ENCODE results near the gene TES. TPM values are rescaled to one million over a fixed set of nuclear protein-coding genes. Genes with fewer than 3 reads are reported as not detected.

The TES gene
- total and polyA plus RNA-seq, 4 experiments from 2014 or later, result 109 to 248 (median 154) TPM

DNA sequence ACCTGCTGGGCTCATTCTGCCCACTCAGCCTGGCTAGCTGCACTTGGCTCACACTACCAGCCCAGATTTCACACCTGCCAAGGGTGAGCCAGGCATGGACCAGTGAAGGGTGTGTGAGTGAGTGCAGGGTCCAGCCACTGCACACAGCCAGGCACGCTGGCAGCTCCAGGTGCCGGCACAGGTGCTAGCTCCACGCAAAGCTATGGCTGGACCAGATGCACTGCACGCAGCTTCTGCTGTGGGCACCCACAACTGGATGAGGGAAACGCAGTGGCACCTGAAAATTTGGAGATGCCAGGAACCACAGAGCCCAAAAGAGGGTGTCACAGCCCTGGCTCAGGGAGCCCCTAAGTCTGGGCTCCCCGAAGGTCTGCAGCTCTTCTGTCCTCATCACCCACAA is 24.9 kb upstream of the TES start:
- H3K27ac Mint-ChIP-seq, result peak overlapping the region in 1 of 7 donors; percentile 7
- Histone ChIP-seq H3K4me3 (ENCODE audit: low read length in 2 of 2) (no peak overlapping the region), H3K4me1 (ENCODE audit: insufficient read depth, low read length) (no peaks in the 10 kb centered on the region), H3K9me3 (ENCODE audit: control insufficient read depth in 1 of 2, low read length in 2 of 2) (no peaks in the 10 kb centered on the region), H3K27me3 (ENCODE audit: insufficient read depth, low read length) (no peaks in the 10 kb centered on the region), H3K27ac (ENCODE audit: low read depth, low read length) (no peak overlapping the region), H3K36me3 (ENCODE audit: insufficient read depth, low read length) (no peaks in the 10 kb centered on the region)
- peaks cover 0 to 11% of the 10 kb centered on the region in 2 donors for H3K36me3 Mint-ChIP-seq
- H3K9me3 Mint-ChIP-seq, result peaks cover 2 to 13% (median 7%) of the 10 kb centered on the region in 8 donors
- intact Hi-C loops (cut with micrococcal nuclease), result no loop called here
- no peak overlapping the region for H3K4me3 Mint-ChIP-seq
- peaks cover 0 to 1% (median 1%) of the 10 kb centered on the region in 4 donors for H3K4me1 Mint-ChIP-seq
- H3K27me3 Mint-ChIP-seq, result peaks cover 0 to 4% of the 10 kb centered on the region in 2 donors
- DNase-seq, result no peak
- CTCF ChIA-PET (ENCODE audit: partially characterized antibody), result interaction anchor here (1.0 to 5.7 kb wide), 7 partner anchors 9 to 51 kb away, joined by 3 to 42 read pairs (median 6); partner anchors contain the start of gene TES
- POLR2A ChIA-PET (ENCODE audit: partially characterized antibody), result no interaction called here

DNA sequence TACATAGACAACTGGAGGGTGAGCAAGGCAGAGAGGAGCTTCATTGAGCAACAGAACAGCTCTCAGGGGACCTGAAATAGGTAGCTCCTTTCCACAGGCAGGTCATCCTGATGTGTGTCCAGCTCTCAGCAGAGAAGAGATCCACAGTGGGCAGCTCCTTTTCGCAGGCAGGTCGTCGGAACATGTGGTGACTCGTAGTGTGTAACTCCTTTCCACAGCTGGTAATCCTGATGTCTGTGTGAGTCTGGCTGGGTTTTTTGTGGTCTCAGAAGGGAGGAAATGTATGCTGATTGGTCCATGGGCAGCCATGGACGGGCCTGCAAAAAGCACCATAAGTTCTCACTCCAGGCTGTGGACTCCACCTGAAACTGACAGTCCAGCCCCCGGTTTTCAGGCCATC is 24.4 kb upstream of the TES start:
- intact Hi-C loops (cut with micrococcal nuclease), result no loop called here
- Histone ChIP-seq H3K36me3 (ENCODE audit: insufficient read depth, low read length) (no peaks in the 10 kb centered on the region), H3K27me3 (ENCODE audit: insufficient read depth, low read length) (no peaks in the 10 kb centered on the region), H3K4me1 (ENCODE audit: insufficient read depth, low read length) (no peaks in the 10 kb centered on the region), H3K27ac (ENCODE audit: low read depth, low read length) (no peak overlapping the region), H3K9me3 (ENCODE audit: control insufficient read depth in 1 of 2, low read length in 2 of 2) (no peaks in the 10 kb centered on the region), H3K4me3 (ENCODE audit: low read length in 2 of 2) (no peak overlapping the region)
- H3K4me3 Mint-ChIP-seq, result no peak overlapping the region
- peaks cover 0 to 4% of the 10 kb centered on the region in 2 donors for H3K27me3 Mint-ChIP-seq
- no peak for DNase-seq
- CTCF ChIA-PET (ENCODE audit: partially characterized antibody), result interaction anchor here (1.0 to 5.7 kb wide), 7 partner anchors 9 to 50 kb away, joined by 3 to 42 read pairs (median 6); partner anchors contain the start of gene TES
- H3K9me3 Mint-ChIP-seq, result peaks cover 2 to 13% (median 7%) of the 10 kb centered on the region in 8 donors
- peaks cover 0 to under 1% (median under 1%) of the 10 kb centered on the region in 4 donors for H3K4me1 Mint-ChIP-seq
- POLR2A ChIA-PET (ENCODE audit: partially characterized antibody), result no interaction called here
- no peak overlapping the region for H3K27ac Mint-ChIP-seq
- H3K36me3 Mint-ChIP-seq, result peaks cover 0 to 11% of the 10 kb centered on the region in 2 donors

DNA sequence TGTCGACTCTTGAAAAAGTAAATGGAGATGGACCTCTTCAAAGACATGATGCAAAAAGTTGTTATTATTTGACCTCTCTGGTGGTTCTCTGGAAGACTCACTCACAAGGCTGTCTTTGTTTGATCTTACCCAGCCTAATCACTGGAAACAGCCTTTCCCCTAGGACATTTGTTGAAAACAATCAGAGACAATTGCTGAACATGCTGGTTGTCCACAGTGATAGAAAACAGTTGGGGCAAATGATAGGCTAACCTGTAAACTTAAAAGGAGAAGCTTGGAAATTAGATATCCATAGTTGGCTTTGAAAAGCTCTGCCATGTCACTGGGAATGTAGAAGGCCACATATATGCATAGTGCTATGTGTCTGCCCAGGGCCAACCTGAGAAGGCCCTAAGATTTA is 22.9 kb upstream of the TES start:
- H3K9me3 Mint-ChIP-seq, result peaks cover 2 to 13% (median 7%) of the 10 kb centered on the region in 8 donors
- peaks cover 0 to 11% of the 10 kb centered on the region in 2 donors for H3K36me3 Mint-ChIP-seq
- H3K4me1 Mint-ChIP-seq, result no peaks in the 10 kb centered on the region
- CTCF ChIA-PET (ENCODE audit: partially characterized antibody), result interaction anchor here (0.9 to 5.7 kb wide), 5 partner anchors 7 to 49 kb away, joined by 3 to 42 read pairs (median 10); partner anchors contain the start of gene TES
- intact Hi-C loops (cut with micrococcal nuclease), result no loop called here
- peaks cover 0 to 4% of the 10 kb centered on the region in 2 donors for H3K27me3 Mint-ChIP-seq
- POLR2A ChIA-PET (ENCODE audit: partially characterized antibody), result no interaction called here
- no peak overlapping the region for H3K4me3 Mint-ChIP-seq
- H3K36me3 ChIP-seq (ENCODE audit: insufficient read depth, low read length), result no peaks in the 10 kb centered on the region
- no peak overlapping the region for H3K27ac Mint-ChIP-seq
- no peak for DNase-seq
- H3K4me1 ChIP-seq (ENCODE audit: insufficient read depth, low read length), result no peaks in the 10 kb centered on the region
- H3K27me3 ChIP-seq (ENCODE audit: insufficient read depth, low read length), result no peaks in the 10 kb centered on the region
- no peak overlapping the region for H3K4me3 ChIP-seq (ENCODE audit: low read length in 2 of 2)
- H3K27ac ChIP-seq (ENCODE audit: low read depth, low read length), result no peak overlapping the region
- H3K9me3 ChIP-seq (ENCODE audit: control insufficient read depth in 1 of 2, low read length in 2 of 2), result no peaks in the 10 kb centered on the region

DNA sequence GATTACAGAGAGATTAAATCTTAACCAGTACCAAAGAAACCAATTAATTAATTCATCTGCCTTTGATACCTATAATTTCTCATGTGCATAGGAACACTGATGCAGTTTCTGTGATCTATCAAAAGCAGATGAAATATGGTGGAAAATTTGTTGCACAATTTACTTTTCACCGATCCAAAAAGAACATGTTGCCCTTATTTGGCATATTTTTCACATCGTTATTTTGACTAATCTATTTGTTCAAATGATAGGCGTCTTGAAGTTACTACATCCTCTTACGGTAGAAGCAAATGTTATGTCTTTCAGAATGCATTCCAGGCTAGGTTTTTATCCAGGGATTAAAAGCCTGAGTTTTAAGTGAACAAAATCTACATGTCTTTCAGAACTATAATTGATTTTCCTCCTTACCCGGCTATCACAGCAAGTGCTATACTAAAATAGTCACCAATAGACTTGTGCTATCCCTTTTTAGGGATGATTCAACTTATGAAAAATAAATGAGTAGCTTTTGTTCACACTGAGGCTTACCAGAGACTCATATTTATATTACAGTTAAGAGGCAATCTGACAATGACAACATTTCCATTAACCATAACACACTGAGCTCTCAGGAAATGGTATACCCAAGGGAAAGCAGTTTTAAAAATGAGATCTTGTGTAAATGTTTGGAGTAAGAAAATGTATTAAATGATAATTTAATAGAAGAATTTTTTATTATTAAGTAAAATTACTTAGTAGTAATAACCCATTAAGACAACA is 16.8 kb upstream of the TES start:
- no peak for DNase-seq
- intact Hi-C loops (cut with micrococcal nuclease), result no loop called here
- Mint-ChIP-seq H3K36me3 (no peaks in the 10 kb centered on the region), H3K27ac (no peak overlapping the region), H3K4me1 (no peaks in the 10 kb centered on the region), H3K27me3 (peaks cover 4% of the 10 kb centered on the region in 2 donors), H3K9me3 (peaks cover 0 to 2% (median 0%) of the 10 kb centered on the region in 8 donors), H3K4me3 (no peak overlapping the region)
- Histone ChIP-seq H3K27ac (ENCODE audit: low read depth, low read length) (no peak overlapping the region), H3K9me3 (ENCODE audit: control insufficient read depth in 1 of 2, low read length in 2 of 2) (no peaks in the 10 kb centered on the region), H3K36me3 (ENCODE audit: insufficient read depth, low read length) (no peaks in the 10 kb centered on the region), H3K4me3 (ENCODE audit: low read length in 2 of 2) (no peak overlapping the region), H3K4me1 (ENCODE audit: insufficient read depth, low read length) (no peaks in the 10 kb centered on the region), H3K27me3 (ENCODE audit: insufficient read depth, low read length) (no peaks in the 10 kb centered on the region)
- CTCF ChIA-PET (ENCODE audit: partially characterized antibody), result no interaction called here
- POLR2A ChIA-PET (ENCODE audit: partially characterized antibody), result no interaction called here

DNA sequence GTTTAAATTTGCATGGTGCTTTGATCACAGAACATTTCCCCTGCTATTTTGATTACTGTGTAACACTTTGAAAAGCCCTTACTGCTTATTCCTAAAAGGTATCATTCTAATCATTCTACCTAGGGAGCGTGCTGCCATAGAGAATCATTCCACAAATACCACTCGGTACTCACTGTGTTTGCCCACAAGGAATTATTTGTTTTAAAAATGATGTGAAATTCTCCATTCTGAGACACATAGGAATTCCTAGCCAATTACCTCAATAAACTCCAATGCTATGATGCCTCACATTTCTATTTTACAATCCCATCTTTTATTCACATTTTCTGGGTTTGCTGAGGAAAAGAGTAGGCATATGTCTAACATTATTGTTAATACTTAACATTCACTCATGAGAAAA is 16.2 kb upstream of the TES start:
- CTCF ChIA-PET (ENCODE audit: partially characterized antibody), result interaction anchor here (1.4 kb wide), 1 partner anchor 38 kb away, joined by 5 read pairs; no protein-coding TSS in a partner anchor
- DNase-seq, result no peak
- intact Hi-C loops (cut with micrococcal nuclease), result no loop called here
- Mint-ChIP-seq H3K27ac (no peak overlapping the region), H3K27me3 (peaks cover 4% of the 10 kb centered on the region in 2 donors), H3K36me3 (no peaks in the 10 kb centered on the region), H3K4me3 (no peak overlapping the region), H3K4me1 (no peaks in the 10 kb centered on the region), H3K9me3 (peaks cover 0 to 2% (median 0%) of the 10 kb centered on the region in 8 donors)
- no peaks in the 10 kb centered on the region for H3K4me1 ChIP-seq (ENCODE audit: insufficient read depth, low read length)
- no peaks in the 10 kb centered on the region for H3K27me3 ChIP-seq (ENCODE audit: insufficient read depth, low read length)
- H3K36me3 ChIP-seq (ENCODE audit: insufficient read depth, low read length), result no peaks in the 10 kb centered on the region
- H3K9me3 ChIP-seq (ENCODE audit: control insufficient read depth in 1 of 2, low read length in 2 of 2), result no peaks in the 10 kb centered on the region
- no peak overlapping the region for H3K27ac ChIP-seq (ENCODE audit: low read depth, low read length)
- H3K4me3 ChIP-seq (ENCODE audit: low read length in 2 of 2), result no peak overlapping the region
- POLR2A ChIA-PET (ENCODE audit: partially characterized antibody), result no interaction called here

DNA sequence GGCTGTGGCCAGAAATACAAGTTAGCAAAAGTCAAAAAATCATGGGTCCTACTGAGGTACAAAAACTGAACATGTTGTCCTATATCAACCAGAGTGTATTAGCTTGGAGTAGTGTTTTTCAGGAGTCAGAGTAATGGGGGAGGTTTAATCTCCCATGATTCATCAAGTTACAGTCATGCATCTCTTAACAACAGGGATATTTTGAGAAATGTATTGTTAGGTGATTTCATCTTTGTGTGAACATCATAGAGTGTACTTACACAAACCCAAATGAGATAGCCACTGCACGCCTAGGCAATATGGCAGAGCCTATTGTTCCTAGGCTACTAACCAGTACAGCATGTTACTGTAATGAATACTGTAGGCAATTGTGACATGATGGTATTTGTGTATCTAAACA is 14.9 kb upstream of the TES start:
- Histone ChIP-seq H3K4me1 (ENCODE audit: insufficient read depth, low read length) (no peaks in the 10 kb centered on the region), H3K27ac (ENCODE audit: low read depth, low read length) (no peak overlapping the region), H3K4me3 (ENCODE audit: low read length in 2 of 2) (no peak overlapping the region), H3K27me3 (ENCODE audit: insufficient read depth, low read length) (no peaks in the 10 kb centered on the region), H3K9me3 (ENCODE audit: control insufficient read depth in 1 of 2, low read length in 2 of 2) (no peaks in the 10 kb centered on the region), H3K36me3 (ENCODE audit: insufficient read depth, low read length) (no peaks in the 10 kb centered on the region)
- DNase-seq, result no peak
- intact Hi-C loops (cut with micrococcal nuclease), result no loop called here
- Mint-ChIP-seq H3K4me3 (no peak overlapping the region), H3K36me3 (no peaks in the 10 kb centered on the region), H3K9me3 (peaks cover 0 to 2% (median 0%) of the 10 kb centered on the region in 8 donors), H3K27ac (no peak overlapping the region), H3K4me1 (no peaks in the 10 kb centered on the region), H3K27me3 (peaks cover 4% of the 10 kb centered on the region in 2 donors)
- ChIA-PET CTCF (ENCODE audit: partially characterized antibody) (interaction anchor here (1.1 to 1.9 kb wide), 5 partner anchors 15 to 41 kb away, joined by 3 to 10 read pairs (median 5); no protein-coding TSS in a partner anchor), POLR2A (ENCODE audit: partially characterized antibody) (no interaction called here)

DNA sequence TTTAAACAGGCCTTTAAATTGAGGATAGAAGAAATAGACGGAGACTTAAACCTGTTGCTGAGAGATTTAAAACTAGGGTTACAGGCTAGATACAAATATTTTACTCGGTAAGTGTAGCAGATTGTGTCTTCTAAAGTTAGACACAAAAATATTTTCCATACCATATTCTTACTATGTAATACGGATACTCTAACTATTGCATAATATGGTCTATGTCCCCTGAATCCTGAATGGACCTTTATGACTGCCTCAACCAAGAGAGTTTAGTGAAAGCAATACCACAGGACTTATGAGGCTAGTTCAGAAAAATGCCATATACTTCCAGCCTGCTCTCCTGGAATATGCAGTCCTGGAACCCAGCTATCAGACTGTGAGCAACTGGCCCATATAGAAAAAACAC is 13.4 kb upstream of the TES start:
- intact Hi-C loops (cut with micrococcal nuclease), result no loop called here
- Histone ChIP-seq H3K27ac (ENCODE audit: low read depth, low read length) (no peak overlapping the region), H3K9me3 (ENCODE audit: control insufficient read depth in 1 of 2, low read length in 2 of 2) (no peaks in the 10 kb centered on the region), H3K36me3 (ENCODE audit: insufficient read depth, low read length) (no peaks in the 10 kb centered on the region), H3K27me3 (ENCODE audit: insufficient read depth, low read length) (no peaks in the 10 kb centered on the region), H3K4me3 (ENCODE audit: low read length in 2 of 2) (no peak overlapping the region), H3K4me1 (ENCODE audit: insufficient read depth, low read length) (no peaks in the 10 kb centered on the region)
- peaks cover 0 to 2% (median 0%) of the 10 kb centered on the region in 8 donors for H3K9me3 Mint-ChIP-seq
- peaks cover 4% of the 10 kb centered on the region in 2 donors for H3K27me3 Mint-ChIP-seq
- no peaks in the 10 kb centered on the region for H3K4me1 Mint-ChIP-seq
- ChIA-PET POLR2A (ENCODE audit: partially characterized antibody) (interaction anchor here (1.5 to 6.3 kb wide), 2 partner anchors 14 to 21 kb away, joined by 4 to 49 read pairs; partner anchors contain the start of gene TES), CTCF (ENCODE audit: partially characterized antibody) (interaction anchor here (3.2 to 7.0 kb wide), 2 partner anchors 16 to 39 kb away, joined by 20 to 34 read pairs; no protein-coding TSS in a partner anchor)
- DNase-seq, result no peak
- H3K36me3 Mint-ChIP-seq, result no peaks in the 10 kb centered on the region
- H3K4me3 Mint-ChIP-seq, result no peak overlapping the region
- H3K27ac Mint-ChIP-seq, result no peak overlapping the region

Data from CD4-positive, alpha-beta memory T cell (primary cell).